Cerebellar nuclear complex (tissue), 1 donor: ENCODE measurements around the gene HSD17B8.

Source experiments
- DNase-seq, 2 experiments: peaks; one replicate each; lab custom pipeline; 2025; lab: John Stamatoyannopoulos, UW

HSD17B8 gene

GRCh38 chr6:33191383-33192104, 12.9 kb upstream of the HSD17B8 start:
- DNase-seq = no peak

GRCh38 chr6:33192105-33192646, 12.3 kb upstream of the HSD17B8 start, which contains the start of gene COL11A2:
COL11A2 (minus strand) TSS chr6:33192467; CDS start chr6:33192240, 227 bp downstream.
- DNase-seq = no peak

- DNase-seq = no peak
Measured at GRCh38 chr6:33192671-33193602, 11.5 kb upstream of the HSD17B8 start.

- no peak for DNase-seq
Measured at GRCh38 chr6:33193619-33194018, 10.8 kb upstream of the HSD17B8 start.

GRCh38 chr6:33194431-33194979, 9.9 kb upstream of the HSD17B8 start:
- DNase-seq = no peak

GRCh38 chr6:33195304-33196165, 8.9 kb upstream of the HSD17B8 start:
- DNase-seq = no peak

- no peak for DNase-seq
Measured at GRCh38 chr6:33197431-33198048, 6.9 kb upstream of the HSD17B8 start.

- DNase-seq = no peak
Measured at GRCh38 chr6:33198159-33198852, 6.1 kb upstream of the HSD17B8 start.

GRCh38 chr6:33198853-33199436, 5.5 kb upstream of the HSD17B8 start:
- no peak for DNase-seq

- DNase-seq = no peak
Measured at GRCh38 chr6:33199687-33200218, 4.7 kb upstream of the HSD17B8 start.

- DNase-seq = peak; percentile 75 to 97
Measured at GRCh38 chr6:33200219-33201146, 4.0 kb upstream of the HSD17B8 start, which contains the start of the genes RXRB and SLC39A7. RXRB (minus strand) TSS chr6:33200665; CDS start chr6:33200476, 189 bp downstream. SLC39A7 (plus strand) TSS chr6:33200867; CDS start chr6:33201246, 379 bp downstream.

GRCh38 chr6:33201147-33201545, 3.3 kb upstream of the HSD17B8 start:
- no peak for DNase-seq

GRCh38 chr6:33201935-33202334, 2.5 kb upstream of the HSD17B8 start:
- no peak for DNase-seq

GRCh38 chr6:33202799-33203198, 1.7 kb upstream of the HSD17B8 start:
- DNase-seq = no peak

- no peak for DNase-seq
Measured at GRCh38 chr6:33203443-33204164, 851 bp upstream of the HSD17B8 start.

- no peak for DNase-seq
Measured at GRCh38 chr6:33204165-33204414, 365 bp upstream of the HSD17B8 start.

- DNase-seq = no peak
Measured at GRCh38 chr6:33205191-33206026, 954 bp downstream of the HSD17B8 start.
